Suppressor macrophage treated with lipopolysaccharide for 4 hours (primary cell): Measurements from ENCODE around the gene MYO3A.
A peak's percentile ranks its signal among the peaks of the same experiment; 100 is the strongest.
"Not testable (repeated sequence)": the region's sequence is repeated elsewhere in the genome, so short reads cannot be mapped to it uniquely, and the experiment has no call there.

Experiments
- DNase-seq: peaks from one replicate; pipeline ENCODE4 v3.0.0-alpha.2; 2020

MYO3A gene

DNA sequence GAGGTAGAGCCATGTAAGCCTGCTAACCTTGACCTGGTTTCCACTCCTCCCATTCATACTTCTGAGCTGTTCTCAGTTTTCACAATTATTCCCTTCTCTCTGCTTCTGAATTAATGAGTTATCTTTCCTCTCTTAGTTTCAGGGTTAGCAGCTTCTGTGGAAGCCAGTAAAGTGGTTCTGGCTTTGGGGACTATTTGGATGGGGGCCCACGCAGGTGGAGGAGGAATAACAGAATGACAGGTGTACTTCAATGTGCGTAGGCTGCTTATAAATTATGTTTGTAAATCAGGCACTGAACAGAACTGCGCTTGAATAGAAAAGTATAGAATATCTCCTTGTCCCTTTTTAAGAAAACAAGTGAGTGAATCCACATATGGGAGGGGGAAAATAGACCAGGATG, 153.6 kb downstream of the MYO3A start:
- no peak for DNase-seq

DNA sequence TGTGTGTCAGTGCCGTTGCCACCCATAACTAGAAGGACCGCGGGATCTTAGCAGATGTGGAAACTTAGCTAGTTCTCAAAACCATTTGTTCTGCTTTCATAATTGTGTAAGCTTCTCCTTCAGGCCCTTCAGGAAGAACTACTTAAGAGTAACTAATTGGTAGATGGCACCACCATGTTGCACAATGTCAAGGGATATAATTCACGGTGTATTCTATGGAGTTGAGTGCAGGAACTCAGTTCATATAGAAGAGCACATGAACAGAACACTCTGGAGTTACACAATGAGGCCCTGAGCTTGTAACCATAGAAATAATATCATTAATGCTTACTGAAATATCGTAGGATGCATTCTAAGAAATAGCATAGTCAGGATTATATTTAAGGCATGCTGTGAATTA, 156.0 kb downstream of the MYO3A start:
- DNase-seq: peak; percentile 48

DNA sequence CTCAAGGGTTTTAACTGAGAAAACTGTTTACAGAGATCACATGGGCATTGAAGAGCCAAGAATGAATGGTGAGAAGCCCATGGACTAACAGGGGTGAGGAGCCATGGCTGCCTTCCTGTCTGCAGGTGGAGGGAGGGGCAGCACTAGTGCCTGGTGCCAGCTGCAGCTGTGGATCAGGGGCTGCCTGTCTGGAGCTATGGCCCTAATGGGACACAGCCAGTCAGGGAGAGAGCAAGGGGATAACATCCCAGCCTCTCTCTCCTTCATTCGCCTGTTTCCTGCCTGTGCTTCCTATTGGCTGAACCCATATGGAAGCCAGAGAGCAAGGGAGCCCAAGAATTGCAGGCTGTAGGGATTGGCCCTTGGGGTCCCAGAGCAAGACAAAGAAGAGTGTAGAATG, 156.7 kb downstream of the MYO3A start:
- no peak for DNase-seq

DNA sequence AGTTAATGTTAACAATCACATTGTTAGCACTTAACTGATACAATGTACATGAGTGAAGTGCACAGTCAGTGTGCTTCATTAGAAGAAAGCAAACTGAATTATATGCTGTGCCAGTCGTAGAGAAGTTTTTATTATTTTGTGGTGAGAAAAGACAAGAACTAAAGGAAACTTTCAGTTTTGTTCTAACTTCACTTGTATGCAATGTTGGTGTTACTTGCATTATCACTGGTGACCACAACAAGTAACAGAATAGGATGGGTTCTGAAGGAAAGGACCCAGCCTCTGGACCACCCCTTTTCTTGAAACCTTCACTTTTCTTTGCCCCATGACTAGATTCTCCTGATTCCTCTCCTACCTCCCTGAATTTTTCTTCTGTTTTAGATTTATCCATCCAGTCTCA, 159.2 kb downstream of the MYO3A start:
- DNase-seq: peak; percentile 4

DNA sequence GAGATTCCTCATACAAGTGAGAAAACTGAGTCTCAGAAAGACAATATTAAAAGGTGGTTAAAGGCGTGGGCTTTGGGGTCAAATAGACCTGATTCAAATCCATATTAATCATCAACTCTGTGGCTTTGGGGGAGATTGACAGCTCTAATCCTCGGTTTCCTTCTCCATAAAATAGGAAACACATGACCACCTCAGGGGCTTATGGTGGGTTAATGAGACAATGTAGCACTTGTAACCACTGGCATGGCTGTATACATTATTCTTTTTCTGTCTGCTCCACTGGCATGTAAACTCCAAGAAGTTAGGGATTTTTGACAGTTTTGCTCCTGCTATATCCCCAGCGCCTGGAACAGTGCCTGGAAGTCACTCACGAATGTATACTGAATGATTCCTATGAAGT, 161.8 kb downstream of the MYO3A start:
- no peak for DNase-seq

DNA sequence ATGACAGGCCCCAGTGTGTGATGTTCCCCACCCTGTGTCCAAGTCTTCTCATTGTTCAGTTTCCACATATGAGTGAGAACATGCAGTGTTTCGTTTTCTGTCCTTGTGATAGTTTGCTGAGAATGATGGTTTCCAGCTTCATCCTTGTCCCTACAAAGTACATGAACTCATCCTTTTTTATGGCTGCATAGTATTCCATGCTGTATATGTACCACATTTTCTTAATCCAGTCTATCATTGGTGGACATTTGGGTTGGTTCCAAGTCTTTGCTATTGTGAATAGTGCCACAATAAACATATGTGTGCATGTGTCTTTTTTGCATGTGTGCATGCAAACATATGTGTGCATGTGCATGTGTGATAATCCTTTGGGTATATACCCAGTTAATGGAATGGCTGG, 163.5 kb downstream of the MYO3A start:
- not testable (repeated sequence) for DNase-seq

DNA sequence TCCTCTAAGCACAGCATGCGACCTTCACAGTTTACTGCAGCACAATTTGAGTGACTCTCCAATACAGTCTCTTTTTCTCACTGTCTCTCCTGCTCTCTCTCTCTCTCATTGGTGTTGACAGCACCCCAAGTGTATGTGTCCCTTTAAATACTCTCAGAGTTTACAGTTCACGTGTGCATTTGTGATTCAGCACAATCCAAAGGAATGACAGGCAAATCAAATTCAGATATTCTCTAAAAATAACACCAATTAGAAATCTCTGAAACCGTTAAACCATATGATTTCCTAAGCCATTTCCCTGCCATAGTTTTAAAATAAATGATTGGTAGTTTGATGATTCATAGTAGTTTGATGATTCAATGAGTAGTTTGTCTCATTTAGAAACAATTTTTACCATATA, 178.5 kb downstream of the MYO3A start:
- DNase-seq: no peak

DNA sequence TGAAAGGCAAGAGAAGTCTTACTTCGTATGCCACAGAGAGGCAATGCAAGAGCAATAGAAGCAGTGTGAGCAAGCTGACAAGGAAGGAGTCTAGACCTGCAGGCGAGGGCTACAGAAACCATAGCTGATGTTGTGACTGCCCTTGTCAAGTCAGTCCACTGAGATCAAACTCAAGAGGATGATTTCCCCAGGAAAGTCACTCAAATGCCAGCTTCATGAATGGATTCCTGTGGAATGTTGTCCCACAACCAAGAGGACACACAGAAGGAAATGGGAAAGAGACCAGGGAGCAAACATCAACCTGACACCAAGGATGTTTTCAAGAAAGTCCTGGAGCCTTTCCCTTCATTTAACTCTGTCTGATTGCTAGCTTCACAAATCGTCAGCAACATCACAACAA, 204.6 kb downstream of the MYO3A start:
- no peak for DNase-seq

DNA sequence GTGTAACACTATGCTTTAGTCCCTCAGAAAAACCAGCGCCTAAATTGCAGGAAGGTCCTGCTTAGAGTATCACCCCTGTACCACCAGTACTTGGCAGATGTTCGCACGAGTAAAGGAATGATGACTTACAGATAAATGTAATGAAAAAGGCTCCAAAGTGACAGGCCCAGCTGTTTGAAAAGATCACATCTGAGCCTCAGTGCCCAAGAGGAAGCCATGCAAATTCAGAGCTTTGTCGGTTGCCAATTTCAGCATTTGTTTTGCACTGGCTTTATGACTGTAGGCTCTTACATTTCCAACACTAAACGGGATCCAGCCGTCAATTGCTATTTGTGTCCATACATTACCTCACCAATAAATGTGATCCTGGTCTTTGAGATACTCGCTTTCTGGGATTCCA, 222.0 kb downstream of the MYO3A start:
- DNase-seq: no peak

DNA sequence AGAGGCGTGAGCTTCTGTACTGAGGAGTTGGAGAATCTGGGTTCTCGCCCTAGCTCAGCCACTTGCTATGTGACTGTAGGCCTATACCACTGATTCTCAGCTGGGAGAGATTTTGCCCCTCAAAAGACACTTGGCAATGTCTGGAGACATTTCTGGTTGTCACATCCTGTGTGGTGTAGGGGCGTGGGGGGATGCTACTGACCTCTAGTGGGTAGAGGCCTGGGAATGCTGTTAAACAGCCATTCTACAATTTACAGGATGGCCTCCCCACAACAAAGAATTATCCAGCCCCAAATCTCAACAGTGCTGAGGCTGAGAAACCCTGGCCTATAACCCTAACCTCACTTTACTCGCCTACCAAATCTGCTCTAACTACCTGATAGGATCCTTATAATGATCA, 223.7 kb downstream of the MYO3A start:
- DNase-seq: no peak

DNA sequence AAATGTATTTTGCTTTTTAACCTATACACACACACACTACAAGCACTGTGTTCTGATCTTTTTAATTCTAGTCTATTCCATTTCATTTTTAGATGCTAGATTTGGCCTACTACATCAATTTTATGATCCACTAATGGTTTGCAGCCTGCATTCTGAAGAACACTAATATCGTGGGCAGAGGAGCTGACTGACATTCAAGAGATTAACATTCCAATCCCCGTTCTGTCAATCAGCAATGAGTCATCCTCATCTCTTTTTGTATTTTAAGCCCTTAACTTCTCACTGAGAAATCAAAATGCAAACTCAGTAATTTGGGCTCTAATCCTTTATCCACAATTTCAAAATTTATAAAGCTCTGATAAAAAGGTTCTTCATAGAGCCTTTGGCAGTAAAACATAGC, 235.4 kb downstream of the MYO3A start:
- DNase-seq: no peak

DNA sequence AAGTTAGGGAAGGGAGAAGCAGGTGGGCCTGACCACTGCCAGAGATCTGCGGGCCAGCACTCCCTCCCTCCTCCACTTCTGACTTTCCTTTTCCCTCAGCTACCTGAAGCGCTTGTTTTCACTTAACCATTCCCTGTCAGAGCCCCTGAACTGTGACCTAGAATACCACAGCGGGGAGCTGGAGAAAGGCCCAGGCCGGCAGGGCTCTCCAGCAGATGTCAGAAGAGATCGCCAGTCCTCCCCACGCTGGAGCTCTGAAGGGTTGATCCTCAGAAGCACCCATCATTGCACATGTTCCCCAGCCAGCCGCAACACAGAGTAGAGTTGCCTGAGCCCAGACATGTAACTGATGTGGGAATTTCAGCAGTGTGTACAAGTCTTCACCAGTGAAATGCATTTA, 238.1 kb downstream of the MYO3A start:
- DNase-seq: no peak

DNA sequence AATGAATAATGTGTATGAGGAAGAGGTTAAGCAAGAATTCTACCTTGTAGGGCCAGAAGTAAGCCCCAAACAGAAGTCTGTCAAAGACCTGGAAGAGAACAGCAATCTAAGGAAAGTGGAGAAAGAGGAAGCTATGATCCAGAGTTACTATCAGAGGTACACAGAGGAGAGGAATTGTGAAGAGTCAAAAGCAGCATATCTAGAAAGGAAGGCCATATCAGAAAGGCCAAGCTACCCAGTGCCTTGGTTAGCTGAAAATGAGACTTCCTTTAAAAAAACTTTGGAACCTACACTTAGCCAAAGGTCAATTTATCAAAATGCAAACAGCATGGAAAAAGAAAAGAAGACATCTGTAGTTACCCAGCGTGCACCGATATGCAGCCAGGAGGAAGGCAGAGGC, 239.8 kb downstream of the MYO3A start:
- no peak for DNase-seq

DNA sequence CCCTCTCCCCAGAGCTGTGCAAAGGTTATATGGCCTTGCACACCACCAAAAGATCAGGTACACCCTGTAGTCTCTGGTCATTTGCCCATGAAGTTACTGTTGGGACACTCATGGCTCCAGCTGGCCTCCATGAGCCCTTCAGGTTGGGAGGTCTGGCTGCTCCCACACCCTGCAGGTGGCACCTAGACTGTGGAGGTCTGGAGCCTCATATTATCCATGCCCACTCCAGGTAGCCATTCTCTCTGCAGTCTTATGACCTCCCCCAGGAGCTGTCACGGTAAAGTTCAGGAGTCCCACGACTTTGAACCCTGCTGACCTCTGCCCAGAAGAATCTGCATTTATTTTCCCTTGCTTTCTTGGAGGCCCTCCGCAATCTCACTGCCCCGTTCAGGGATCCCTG, 243.3 kb downstream of the MYO3A start:
- DNase-seq: no peak

DNA sequence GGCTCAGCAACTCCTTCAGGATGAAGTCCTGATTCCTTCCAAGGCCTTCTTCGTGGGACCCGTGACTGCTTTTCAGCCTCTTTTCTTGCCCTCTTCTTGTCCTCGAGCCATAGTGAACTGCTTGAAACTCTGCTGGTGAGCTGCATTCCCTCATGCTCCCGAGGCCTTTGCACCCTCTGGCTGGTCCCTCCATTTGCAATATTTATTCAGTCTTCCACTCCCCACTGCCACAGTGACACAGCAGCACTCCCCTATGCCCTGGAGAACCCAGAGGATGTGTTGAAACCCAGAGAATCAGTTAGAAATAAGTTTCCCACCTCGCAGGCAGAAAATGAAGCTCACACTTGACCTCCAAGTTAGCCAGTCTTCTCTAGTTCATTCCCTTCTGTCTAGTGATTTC, 260.2 kb downstream of the MYO3A start:
- DNase-seq: no peak

DNA sequence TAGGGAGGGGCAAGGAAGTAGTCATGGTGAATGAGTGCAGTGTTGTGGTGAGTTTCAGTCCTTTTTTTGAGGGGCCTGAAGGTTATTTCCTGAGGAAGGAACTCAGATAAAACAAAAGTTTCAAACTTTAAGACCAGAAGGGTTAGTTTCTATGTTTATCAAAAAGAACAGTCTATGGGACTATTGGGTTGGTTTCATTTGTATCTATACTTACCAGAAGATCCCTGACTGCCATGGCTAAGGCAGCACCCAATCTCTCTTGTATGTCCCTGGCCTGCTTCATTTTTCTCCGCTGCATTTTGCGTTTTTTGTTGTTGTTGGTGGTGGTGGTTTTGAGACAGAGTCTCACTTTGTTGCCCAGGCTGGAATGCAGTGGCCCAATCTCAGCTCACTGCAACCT, 263.2 kb downstream of the MYO3A start:
- DNase-seq: no peak

DNA sequence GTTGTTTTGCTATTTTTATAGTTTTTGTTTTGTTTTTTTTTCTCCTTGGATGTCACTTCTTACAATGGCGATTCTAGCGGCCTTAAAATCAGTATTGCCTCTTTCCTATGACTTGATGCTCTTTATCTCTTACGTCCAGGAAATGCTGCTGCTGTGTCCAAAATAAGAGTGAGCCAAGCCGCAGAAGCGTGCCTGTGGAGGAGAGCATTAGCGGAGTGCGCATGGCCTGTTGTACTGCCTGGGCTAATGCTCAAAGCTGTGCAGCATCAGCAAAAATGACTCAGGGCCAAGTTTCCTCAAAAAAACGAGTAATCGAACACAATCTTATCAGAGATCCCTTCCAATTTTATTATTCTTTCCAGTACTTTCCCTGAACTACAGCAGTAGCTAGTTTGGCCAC, 264.1 kb downstream of the MYO3A start:
- DNase-seq: no peak

DNA sequence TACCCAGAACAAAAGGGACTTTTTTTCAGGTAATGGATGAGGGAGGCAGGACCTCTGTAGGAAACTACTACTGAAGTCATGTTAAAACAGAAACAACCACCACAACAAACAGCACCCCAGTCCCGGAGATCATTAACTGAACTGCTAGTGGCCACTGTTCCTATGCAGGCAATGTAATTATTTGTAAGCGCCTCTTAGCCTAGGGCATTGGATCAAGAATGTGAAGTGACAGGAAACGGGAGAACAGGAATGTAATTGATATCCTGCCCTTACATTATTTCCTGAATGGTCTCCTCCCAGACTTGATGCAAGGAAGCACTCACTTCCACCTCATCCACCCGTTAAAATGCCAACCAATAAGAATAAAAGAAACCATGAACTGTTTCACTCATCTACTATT, 265.8 kb downstream of the MYO3A start:
- DNase-seq: no peak

DNA sequence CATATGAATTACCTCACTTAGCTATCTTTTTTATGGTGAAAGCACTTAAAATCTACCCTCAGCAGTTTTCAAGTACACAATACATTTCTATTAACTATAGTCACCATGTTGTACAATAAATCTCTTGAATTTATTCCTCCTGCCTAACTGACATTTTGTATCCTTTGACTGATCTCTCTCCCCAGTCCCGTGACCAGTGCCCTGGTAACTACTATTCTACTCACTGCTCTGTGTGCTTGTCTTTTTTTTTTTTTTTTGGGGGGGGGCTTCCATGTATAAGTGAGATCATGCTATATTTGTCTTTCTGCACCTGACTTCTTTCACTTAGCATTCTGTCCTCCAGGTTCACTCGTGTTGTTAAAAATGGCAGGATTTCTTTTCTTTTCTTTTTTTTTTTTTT, 271.2 kb downstream of the MYO3A start:
- DNase-seq: no peak

DNA sequence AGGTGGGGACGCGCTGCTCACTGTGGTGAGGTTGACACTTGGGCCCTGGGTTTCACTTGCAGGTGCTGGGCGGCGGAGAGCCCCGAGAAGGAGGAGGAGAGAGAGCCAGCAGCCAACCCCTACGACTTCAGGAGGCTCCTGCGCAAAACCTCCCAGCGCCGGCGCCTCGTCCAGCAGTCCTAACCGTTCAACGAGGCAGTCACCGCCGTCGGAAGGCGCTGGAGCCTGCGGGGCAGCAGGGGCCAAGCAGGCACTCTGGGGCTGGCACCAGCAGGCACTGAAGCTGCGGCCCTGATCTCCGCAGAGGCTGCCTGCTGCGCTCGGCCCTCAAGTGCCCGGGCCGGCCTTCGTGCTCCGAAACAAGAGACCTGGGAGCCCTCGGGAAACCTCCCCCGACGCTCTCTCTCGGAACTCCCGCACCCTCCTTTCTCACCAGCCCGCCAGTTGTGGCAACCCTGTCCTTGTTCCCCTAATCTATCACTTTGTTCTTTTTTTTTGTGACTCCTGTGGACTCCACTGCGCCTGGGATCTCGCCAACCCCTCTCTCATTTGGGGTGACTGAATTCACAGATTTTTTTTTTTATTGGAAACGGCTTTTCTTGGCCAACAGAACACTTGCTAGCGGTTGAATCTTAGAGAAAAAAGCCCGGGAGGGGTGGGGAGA, 277.9 kb downstream of the MYO3A start:
- no peak for DNase-seq

DNA sequence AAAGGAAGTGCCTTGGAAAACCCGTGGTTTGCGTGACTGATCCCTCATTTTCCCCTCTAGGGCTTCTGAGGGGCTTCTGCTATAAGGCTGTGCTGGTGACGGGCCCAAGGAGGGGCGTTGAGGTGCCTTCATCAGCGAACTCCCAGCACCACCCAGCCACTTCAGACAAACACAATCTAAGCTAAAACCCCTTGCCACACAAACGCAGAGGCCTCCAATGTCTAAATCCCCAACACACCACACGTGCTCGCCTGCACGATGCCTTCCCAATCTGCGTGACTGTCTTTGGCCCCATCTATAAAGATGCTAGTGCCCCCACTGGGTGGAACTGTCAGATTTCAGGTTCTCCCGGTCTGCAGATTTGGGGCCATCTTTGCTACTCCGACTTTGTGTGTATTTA, 278.5 kb downstream of the MYO3A start:
- no peak for DNase-seq

DNA sequence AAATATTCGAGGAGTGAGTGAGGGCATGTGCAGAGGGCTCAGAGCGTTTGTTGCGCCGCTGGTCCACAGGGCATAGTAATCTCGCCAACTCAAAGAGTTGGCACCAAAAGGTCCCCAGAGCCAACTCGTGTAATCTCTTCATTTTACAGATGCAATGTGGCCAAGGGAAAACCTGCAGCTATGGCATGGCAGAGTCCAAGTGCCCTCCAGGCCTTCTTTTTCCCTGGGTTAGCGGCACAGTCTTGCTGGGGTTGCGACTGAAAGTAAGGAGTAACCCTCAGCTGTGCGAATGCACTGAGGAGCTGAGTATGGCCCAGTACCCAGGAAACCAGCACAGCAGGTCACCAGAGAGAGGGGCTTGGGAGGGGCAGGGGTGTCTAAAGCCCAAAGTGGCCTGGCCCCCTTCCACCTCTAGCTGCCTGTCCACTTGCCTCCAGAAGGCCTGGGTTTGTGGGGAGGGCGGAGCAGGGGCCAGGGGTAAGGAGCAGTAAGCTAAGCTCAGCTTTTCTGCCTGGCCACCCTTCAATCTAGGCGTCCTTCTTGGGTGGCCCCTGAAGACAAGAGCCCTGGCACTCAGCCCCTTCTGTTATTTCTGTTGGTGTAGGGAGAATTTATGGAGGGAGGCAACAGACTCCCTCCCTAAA, 279.2 kb downstream of the MYO3A start:
- no peak for DNase-seq

DNA sequence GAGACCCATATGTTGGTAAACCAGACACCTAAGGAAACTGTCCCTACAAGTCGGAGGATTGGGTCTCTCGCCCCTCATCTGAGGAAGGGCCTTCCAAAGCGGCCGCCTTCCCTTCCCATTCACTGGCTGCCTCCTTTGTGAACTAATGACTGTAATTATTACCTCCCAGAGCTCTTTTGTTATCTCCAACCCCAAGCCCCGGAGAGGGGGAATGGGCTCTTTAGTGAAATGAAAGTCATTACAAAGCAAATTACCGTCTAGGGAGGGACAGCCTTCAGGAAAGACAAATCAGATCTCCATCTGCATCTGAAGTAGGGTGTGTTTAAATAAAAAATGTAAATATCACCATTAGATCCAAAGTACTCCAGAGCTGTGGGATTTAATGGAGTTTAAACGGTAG, 280.0 kb downstream of the MYO3A start:
- DNase-seq: no peak

DNA sequence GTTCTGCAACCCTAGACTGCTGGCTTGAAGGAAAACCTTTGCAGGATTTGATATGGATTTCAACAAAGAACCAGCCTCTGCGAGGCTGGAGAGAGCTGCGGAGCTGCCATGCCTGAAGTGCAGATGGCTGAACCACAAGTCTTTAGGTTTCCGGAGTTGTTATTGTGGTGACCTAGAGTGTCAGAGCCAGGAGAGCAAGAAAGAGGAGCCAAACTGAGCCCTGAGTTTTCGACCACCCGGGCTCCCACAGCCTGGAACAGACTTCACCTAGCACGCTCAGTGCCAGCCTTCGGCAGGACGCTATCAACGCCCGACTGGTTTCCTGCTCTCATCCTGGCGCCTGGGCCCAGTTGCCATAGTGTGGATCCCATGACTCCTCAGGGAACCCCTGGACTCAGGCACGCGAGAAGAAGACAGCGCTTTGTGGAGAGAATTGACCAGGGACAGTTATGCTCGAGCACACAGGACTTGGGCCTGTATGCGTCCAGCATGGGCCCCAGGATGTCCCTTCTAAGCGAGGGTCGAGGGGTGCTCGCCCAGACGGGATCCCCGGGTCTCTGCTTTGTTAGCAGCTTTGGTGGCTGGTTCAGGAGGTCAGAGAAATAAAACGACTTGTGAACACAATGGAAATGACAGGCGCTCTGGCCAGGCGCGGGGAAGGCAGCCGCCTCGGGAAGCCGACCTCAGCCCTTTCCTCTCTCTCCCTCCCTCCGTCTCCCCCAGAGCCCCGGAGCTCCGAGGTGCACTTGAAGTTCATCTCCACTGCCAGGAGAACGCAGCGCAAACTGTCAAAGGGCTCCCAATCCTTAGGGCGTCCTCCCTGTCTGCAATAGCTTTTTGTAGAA, 280.7 kb downstream of the MYO3A start:
- no peak for DNase-seq
